Measurements from ENCODE around the gene RPL32. TPM values are rescaled to one million over a fixed set of nuclear protein-coding genes. Genes with fewer than 3 reads are reported as not detected.

The RPL32 gene
- total and polyA plus RNA-seq, 9 of the 15 experiments (the other 6 are each of a cell fraction or from before 2014, with no cell fraction given) = 2,738 to 6,200 (median 4,286) TPM

GRCh38 chr3:12837295-12837986 lies 3.9 kb downstream of the RPL32 start:
- H3K79me2 ChIP-seq (ENCODE audit: control insufficient read depth, insufficient read depth, low read length) = peaks cover 65% of the 10 kb centered on the region
- intact Hi-C loops (cut with micrococcal nuclease) (no loop called here), in situ Hi-C loops (cut with MboI) (no loop called here)
- H3K4me3 ChIP-seq = peak overlapping the region; percentile 85; the same call in 1 of the 2 replicates
- no peaks in the 10 kb centered on the region for H3K9me3 ChIP-seq (replicated peaks; ENCODE audit: control insufficient read depth, insufficient read depth, low read depth, low read length)
- H3K4me2 ChIP-seq (ENCODE audit: insufficient read depth, low read length) = peak overlapping the region; percentile 100
- ATAC-seq (no peak), DNase-seq (ENCODE audit: extremely low read depth in 1 of 4, low spot score in 3 of 4) (no peak), FAIRE-seq (no peak)
- WGBS (ENCODE audit: insufficient coverage, low coverage, missing lambda C conversion rate) = 79% methylated on average over 6 of the region's 6 CpGs
- H4K20me1 ChIP-seq (replicated peaks; ENCODE audit: control insufficient read depth, insufficient read depth, low read length) = peaks cover 70% of the 10 kb centered on the region
- H3K9ac ChIP-seq (ENCODE audit: insufficient read depth in 1 of 2, low read depth in 2 of 2, low read length in 2 of 2) = peak overlapping the region; percentile 88 to 98
- peak overlapping the region; percentile 15 for H3K27ac ChIP-seq (ENCODE audit: extremely low read depth, low read depth, low read length)
- BruUV-seq (replicated peaks) = no TSS peak
- H3K27me3 ChIP-seq (ENCODE audit: control insufficient read depth in 2 of 2, insufficient read depth in 2 of 2, low read length in 2 of 2) = no peaks in the 10 kb centered on the region
- no peak overlapping the region for H2AFZ ChIP-seq (ENCODE audit: low read depth, low read length)
- peaks cover 22 to 29% of the 10 kb centered on the region in 2 experiments; a peak in 4 of 5 replicates for H3K4me1 ChIP-seq (replicated peaks in 1 of 2; ENCODE audit: control insufficient read depth in 2 of 2, insufficient read depth in 2 of 2, low read length in 2 of 2)
- POLR2A ChIA-PET = interaction anchor here (0.6 to 11.9 kb wide), 15 partner anchors 8 to 1054 kb away, joined by 3 to 108 read pairs (median 3); partner anchors contain the start of gene CAND2
- TF ChIP-seq POLR2H (tag; IDR thresholded peaks at IDR 0.05; ENCODE audit: low read depth) = no peak
- TF ChIP-seq POLR2A (conservative IDR thresholded peaks at IDR 0.05) = 0 out of 2 replicates have a peak, but pooled peaks have one; percentile 47
- TF ChIP-seq CGGBP1 (CRISPR knock-in tag; IDR thresholded peaks at IDR 0.05) = no peak
- TF ChIP-seq CREBBP (IDR thresholded peaks at IDR 0.05; ENCODE audit: low read depth, low read length) = no peak
- 0 out of 2 replicates have a peak, but pooled peaks have one; percentile 36 for TF ChIP-seq ELF2 (CRISPR knock-in tag; IDR thresholded peaks at IDR 0.05)
- 0 out of 2 replicates have a peak, but pooled peaks have one; percentile 46 for TF ChIP-seq KAT7 (CRISPR knock-in tag; IDR thresholded peaks at IDR 0.05; ENCODE audit: borderline replicate concordance)
- no peak for TF ChIP-seq ZBTB7A (IDR thresholded peaks at IDR 0.05; ENCODE audit: borderline replicate concordance, control insufficient read depth, low read depth, low read length)
- TF ChIP-seq ZNF583 (CRISPR knock-in tag; IDR thresholded peaks at IDR 0.05) = no peak
- no peak for TF ChIP-seq ZKSCAN8 (CRISPR knock-in tag; IDR thresholded peaks at IDR 0.05)
- no peak for TF ChIP-seq ZNF696 (CRISPR knock-in tag; conservative IDR thresholded peaks at IDR 0.05)
- no peak for TF ChIP-seq ZBTB5 (IDR thresholded peaks at IDR 0.05)
- CTCF ChIA-PET (ENCODE audit: low intra/inter-chr PET ratio) = no interaction called here
- peaks cover 88% of the 10 kb centered on the region for H3K36me3 ChIP-seq (ENCODE audit: control insufficient read depth, insufficient read depth, low read length)
- H3K9me1 ChIP-seq (ENCODE audit: control insufficient read depth, insufficient read depth, low read length) = peaks cover 9% of the 10 kb centered on the region
